ENCODE results near the gene ARAP1.

GRCh38 chr11:72784662-72785061 lies 32.5 kb upstream of the ARAP1 start:
- TF ChIP-seq, protein P1, sequence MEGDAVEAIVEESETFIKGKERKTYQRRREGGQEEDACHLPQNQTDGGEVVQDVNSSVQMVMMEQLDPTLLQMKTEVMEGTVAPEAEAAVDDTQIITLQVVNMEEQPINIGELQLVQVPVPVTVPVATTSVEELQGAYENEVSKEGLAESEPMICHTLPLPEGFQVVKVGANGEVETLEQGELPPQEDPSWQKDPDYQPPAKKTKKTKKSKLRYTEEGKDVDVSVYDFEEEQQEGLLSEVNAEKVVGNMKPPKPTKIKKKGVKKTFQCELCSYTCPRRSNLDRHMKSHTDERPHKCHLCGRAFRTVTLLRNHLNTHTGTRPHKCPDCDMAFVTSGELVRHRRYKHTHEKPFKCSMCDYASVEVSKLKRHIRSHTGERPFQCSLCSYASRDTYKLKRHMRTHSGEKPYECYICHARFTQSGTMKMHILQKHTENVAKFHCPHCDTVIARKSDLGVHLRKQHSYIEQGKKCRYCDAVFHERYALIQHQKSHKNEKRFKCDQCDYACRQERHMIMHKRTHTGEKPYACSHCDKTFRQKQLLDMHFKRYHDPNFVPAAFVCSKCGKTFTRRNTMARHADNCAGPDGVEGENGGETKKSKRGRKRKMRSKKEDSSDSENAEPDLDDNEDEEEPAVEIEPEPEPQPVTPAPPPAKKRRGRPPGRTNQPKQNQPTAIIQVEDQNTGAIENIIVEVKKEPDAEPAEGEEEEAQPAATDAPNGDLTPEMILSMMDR (IDR thresholded peaks at IDR 0.05): no peak
- TF ChIP-seq, protein P2, sequence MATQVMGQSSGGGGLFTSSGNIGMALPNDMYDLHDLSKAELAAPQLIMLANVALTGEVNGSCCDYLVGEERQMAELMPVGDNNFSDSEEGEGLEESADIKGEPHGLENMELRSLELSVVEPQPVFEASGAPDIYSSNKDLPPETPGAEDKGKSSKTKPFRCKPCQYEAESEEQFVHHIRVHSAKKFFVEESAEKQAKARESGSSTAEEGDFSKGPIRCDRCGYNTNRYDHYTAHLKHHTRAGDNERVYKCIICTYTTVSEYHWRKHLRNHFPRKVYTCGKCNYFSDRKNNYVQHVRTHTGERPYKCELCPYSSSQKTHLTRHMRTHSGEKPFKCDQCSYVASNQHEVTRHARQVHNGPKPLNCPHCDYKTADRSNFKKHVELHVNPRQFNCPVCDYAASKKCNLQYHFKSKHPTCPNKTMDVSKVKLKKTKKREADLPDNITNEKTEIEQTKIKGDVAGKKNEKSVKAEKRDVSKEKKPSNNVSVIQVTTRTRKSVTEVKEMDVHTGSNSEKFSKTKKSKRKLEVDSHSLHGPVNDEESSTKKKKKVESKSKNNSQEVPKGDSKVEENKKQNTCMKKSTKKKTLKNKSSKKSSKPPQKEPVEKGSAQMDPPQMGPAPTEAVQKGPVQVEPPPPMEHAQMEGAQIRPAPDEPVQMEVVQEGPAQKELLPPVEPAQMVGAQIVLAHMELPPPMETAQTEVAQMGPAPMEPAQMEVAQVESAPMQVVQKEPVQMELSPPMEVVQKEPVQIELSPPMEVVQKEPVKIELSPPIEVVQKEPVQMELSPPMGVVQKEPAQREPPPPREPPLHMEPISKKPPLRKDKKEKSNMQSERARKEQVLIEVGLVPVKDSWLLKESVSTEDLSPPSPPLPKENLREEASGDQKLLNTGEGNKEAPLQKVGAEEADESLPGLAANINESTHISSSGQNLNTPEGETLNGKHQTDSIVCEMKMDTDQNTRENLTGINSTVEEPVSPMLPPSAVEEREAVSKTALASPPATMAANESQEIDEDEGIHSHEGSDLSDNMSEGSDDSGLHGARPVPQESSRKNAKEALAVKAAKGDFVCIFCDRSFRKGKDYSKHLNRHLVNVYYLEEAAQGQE (IDR thresholded peaks at IDR 0.05; ENCODE audit: insufficient read depth in 1 of 2, low read depth in 2 of 2, low read length in 1 of 2): no peak
- TF ChIP-seq POLR2AphosphoS5 (IDR thresholded peaks at IDR 0.05; ENCODE audit: low read depth, low read length) (no peak), TCF7L2 (IDR thresholded peaks at IDR 0.05; ENCODE audit: low read depth, low read length) (no peak), SIN3A (IDR thresholded peaks at IDR 0.05; ENCODE audit: borderline replicate concordance, insufficient read depth, low read depth, low read length) (no peak)

Data from Panc1 (cell line).